ENCODE data around the gene MYO7A. TPM values are rescaled to one million over a fixed set of nuclear protein-coding genes. Genes with fewer than 3 reads are reported as not detected.

The MYO7A gene
- total RNA-seq, 1 donor, result 0.43 TPM

GRCh38 chr11:77101043-77101537 is 27.0 kb upstream of the MYO7A start:
- DNase-seq (ENCODE audit: low read depth), result peak; percentile 17
- TF ChIP-seq, protein P1, sequence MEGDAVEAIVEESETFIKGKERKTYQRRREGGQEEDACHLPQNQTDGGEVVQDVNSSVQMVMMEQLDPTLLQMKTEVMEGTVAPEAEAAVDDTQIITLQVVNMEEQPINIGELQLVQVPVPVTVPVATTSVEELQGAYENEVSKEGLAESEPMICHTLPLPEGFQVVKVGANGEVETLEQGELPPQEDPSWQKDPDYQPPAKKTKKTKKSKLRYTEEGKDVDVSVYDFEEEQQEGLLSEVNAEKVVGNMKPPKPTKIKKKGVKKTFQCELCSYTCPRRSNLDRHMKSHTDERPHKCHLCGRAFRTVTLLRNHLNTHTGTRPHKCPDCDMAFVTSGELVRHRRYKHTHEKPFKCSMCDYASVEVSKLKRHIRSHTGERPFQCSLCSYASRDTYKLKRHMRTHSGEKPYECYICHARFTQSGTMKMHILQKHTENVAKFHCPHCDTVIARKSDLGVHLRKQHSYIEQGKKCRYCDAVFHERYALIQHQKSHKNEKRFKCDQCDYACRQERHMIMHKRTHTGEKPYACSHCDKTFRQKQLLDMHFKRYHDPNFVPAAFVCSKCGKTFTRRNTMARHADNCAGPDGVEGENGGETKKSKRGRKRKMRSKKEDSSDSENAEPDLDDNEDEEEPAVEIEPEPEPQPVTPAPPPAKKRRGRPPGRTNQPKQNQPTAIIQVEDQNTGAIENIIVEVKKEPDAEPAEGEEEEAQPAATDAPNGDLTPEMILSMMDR (IDR thresholded peaks at IDR 0.05; ENCODE audit: insufficient read depth, low read depth, low read length), result peak; percentile 57

DNA sequence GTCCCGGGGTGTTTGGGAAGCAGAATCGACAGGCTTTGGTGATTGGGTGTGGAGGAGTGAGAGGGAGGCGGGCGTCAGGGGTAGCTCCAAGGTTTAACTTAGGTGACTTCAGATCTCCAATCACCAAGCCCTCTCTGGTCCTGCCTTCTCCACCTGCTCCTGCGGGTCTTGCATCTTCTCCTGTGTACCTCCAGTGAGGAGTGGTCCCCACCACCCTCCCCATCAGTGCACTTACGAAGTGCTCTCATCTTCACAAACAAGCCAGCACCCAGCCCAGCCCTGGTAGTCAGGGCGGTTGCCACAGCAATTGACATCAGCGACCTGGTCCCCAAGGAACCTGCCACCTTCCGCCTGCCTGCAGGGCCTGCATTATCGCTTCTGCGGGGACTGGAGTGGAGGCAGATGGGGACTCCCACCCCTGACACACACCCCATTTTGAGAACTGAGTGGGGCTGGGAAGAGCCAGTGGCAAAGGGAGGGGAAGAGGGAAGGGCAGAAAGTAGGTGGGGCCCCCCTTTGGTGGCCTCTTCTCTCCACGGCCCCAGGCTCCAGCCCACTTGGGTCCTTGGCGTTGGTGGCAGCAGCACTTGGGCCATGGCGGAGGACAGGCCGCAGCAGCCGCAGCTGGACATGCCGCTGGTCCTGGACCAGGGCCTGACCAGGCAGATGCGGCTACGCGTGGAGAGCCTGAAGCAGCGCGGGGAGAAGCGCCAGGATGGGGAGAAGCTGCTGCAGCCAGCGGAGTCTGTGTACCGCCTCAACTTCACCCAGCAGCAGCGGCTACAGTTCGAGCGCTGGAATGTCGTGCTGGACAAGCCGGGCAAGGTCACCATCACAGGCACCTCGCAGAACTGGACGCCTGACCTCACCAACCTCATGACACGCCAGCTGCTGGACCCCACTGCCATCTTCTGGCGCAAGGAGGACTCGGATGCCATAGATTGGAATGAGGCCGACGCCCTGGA is 25.5 kb upstream of the MYO7A start, which contains the start of gene OMP:
Gene OMP (plus strand): TSS at position 595 of the 965 bp plus-strand sequence. CDS start 0 bp downstream, at position 595.
- no peak for DNase-seq (ENCODE audit: low read depth)
- no peak within 1 kb of the TSS for H3K4me3 ChIP-seq (ENCODE audit: low read depth, low read length)
- TF ChIP-seq, protein P1 (IDR thresholded peaks at IDR 0.05; ENCODE audit: insufficient read depth, low read depth, low read length), result no peak

More at GRCh38 chr11:77101043-77101537, 27.0 kb upstream of the MYO7A start:
- no peak overlapping the region for H3K4me3 ChIP-seq (ENCODE audit: low read depth, low read length)

GRCh38 chr11:77103319-77103718 is 24.7 kb upstream of the MYO7A start:
- no peak for DNase-seq (ENCODE audit: low read depth)
- TF ChIP-seq, protein P1 (IDR thresholded peaks at IDR 0.05; ENCODE audit: insufficient read depth, low read depth, low read length), result no peak
- H3K4me3 ChIP-seq (ENCODE audit: low read depth, low read length), result no peak overlapping the region

DNA sequence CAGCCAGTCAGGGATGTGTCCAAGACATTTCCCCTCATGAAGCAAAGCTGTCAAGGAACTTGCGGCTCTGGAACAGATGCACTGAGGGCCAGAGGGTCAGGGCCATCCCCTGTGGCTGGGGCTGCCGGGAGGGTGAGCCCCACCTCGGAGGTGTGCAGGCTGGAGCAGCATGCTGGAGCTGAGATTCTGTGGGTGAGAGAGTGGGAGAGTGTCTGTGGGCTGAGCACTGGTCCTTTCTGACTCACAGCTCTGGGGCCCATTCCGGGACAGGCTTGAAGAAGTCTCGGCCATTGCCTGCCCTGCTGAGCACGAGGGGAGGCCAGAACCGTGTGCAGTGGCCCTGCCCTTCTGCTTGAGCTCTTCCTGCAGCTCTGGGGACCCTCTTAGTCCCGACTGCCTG is 23.3 kb upstream of the MYO7A start:
- TF ChIP-seq, protein P1 (IDR thresholded peaks at IDR 0.05; ENCODE audit: insufficient read depth, low read depth, low read length), result no peak
- DNase-seq (ENCODE audit: low read depth), result peak; percentile 22
- H3K4me3 ChIP-seq (ENCODE audit: low read depth, low read length), result no peak overlapping the region

- no peak overlapping the region for H3K4me3 ChIP-seq (ENCODE audit: low read depth, low read length)
- TF ChIP-seq, protein P1 (IDR thresholded peaks at IDR 0.05; ENCODE audit: insufficient read depth, low read depth, low read length), result no peak
- no peak for DNase-seq (ENCODE audit: low read depth)
These were observed 21.7 kb upstream of the MYO7A start for GRCh38 chr11:77106321-77106720.

DNA sequence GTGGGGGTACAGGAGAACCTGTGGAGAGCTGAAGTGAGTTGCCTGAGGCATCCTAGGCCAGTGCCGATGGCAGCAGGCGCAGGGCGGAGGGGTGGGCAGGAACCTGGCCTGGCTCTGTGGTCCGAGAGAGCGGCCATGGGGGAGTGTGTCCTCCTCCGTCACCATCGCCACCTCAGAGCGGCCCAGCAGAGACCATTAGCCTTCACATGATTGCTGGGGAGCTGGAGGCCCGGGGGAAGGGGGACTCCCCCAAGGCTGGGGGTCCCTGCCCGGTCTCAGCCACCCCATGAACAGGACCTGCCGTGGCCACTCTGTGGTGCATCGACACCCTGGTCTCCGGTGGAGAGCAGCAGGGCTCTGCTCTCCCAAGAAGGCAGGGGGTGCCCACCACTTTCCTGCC is 21.3 kb upstream of the MYO7A start:
- no peak overlapping the region for H3K4me3 ChIP-seq (ENCODE audit: low read depth, low read length)
- TF ChIP-seq, protein P1 (IDR thresholded peaks at IDR 0.05; ENCODE audit: insufficient read depth, low read depth, low read length), result no peak
- no peak for DNase-seq (ENCODE audit: low read depth)
